ENCODE measurements around the gene KCNF1. TPM values are rescaled to one million over a fixed set of nuclear protein-coding genes. Genes with fewer than 3 reads are reported as not detected.

Gene KCNF1
- total RNA-seq, result not detected

- H3K4me3 Mint-ChIP-seq, result no peak within 1 kb of the TSS
- no peaks in the 10 kb centered on the region for H3K9me3 Mint-ChIP-seq
Measured at GRCh38 chr2:10911291-10912075, at the start of gene KCNF1. TSS of gene KCNF1 (plus strand) at chr2:10911934. CDS start at chr2:10912427, 493 bp downstream.

DNA sequence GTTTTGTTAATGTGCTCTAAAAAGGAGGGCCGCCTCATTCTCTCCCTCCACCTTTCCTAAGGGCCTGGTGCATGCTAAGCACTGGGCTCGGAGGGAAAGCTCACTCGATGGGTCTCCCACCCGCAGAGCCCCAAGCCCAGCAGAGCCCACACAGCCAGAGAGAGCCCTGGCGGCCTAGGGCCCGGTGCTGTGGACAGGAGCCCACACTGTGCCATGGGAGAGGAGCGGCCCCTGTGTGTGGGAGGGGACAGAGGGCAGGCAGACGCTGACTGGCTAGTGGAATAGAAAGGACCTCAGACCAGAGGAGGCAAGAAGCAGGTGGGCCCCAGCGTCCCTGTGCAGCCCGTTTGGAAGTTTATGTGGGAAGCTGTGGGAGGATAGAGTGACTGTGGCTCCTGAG is 49.4 kb upstream of the KCNF1 start:
- ATAC-seq (ENCODE audit: low read depth) (no peak), DNase-seq (no peak)
- peaks cover 26% of the 10 kb centered on the region for H3K4me1 Mint-ChIP-seq
- H3K27ac Mint-ChIP-seq, result no peak overlapping the region
- H3K4me3 Mint-ChIP-seq, result no peak overlapping the region
- H3K9me3 Mint-ChIP-seq, result no peaks in the 10 kb centered on the region
- H3K36me3 Mint-ChIP-seq, result no peaks in the 10 kb centered on the region
- H3K27me3 Mint-ChIP-seq, result peaks cover 34% of the 10 kb centered on the region
- POLR2A ChIA-PET, result no interaction called here

More at GRCh38 chr2:10911291-10912075, at the start of gene KCNF1:
- Mint-ChIP-seq H3K36me3 (no peaks in the 10 kb centered on the region), H3K27ac (no peak within 1 kb of the TSS), H3K27me3 (peaks cover 37% of the 10 kb centered on the region), H3K4me1 (peaks cover 1% of the 10 kb centered on the region)
- no peak for ATAC-seq (ENCODE audit: low read depth)
- no peak for DNase-seq
- POLR2A ChIA-PET, result no interaction called here

- Mint-ChIP-seq H3K27me3 (peaks cover 38% of the 10 kb centered on the region), H3K4me1 (peaks cover 26% of the 10 kb centered on the region), H3K4me3 (no peak overlapping the region), H3K27ac (no peak overlapping the region), H3K9me3 (no peaks in the 10 kb centered on the region), H3K36me3 (no peaks in the 10 kb centered on the region)
- ATAC-seq (ENCODE audit: low read depth), result no peak
- POLR2A ChIA-PET, result no interaction called here
- no peak for DNase-seq
Measured at GRCh38 chr2:10863047-10863446, 48.7 kb upstream of the KCNF1 start.

DNA sequence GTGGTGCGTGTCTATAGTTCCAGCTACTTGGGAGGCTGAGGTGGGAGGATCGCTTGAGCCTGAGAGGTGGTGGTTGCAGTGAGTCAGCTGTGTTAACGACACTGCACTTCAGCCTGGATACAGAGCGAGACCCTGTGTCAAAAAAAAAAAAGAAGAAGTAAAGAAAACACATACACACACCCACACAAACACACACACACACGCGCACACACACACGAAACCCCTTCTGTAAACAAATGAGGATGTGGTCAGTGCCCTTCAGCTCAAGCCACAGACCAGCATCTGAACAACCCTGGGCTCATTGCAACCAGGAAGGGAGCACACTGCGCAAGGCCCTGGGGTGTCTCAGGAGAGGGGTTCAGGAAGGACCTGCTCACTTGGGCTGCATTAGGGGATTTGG is 47.9 kb upstream of the KCNF1 start:
- Mint-ChIP-seq H3K36me3 (no peaks in the 10 kb centered on the region), H3K4me1 (peaks cover 26% of the 10 kb centered on the region), H3K27me3 (peaks cover 37% of the 10 kb centered on the region), H3K27ac (no peak overlapping the region), H3K4me3 (peak overlapping the region; percentile 41), H3K9me3 (no peaks in the 10 kb centered on the region)
- POLR2A ChIA-PET, result interaction anchor here (0.5 kb wide), 1 partner anchor 18 kb away, joined by 3 read pairs; no protein-coding TSS in a partner anchor
- ATAC-seq (ENCODE audit: low read depth) (no peak), DNase-seq (no peak)

DNA sequence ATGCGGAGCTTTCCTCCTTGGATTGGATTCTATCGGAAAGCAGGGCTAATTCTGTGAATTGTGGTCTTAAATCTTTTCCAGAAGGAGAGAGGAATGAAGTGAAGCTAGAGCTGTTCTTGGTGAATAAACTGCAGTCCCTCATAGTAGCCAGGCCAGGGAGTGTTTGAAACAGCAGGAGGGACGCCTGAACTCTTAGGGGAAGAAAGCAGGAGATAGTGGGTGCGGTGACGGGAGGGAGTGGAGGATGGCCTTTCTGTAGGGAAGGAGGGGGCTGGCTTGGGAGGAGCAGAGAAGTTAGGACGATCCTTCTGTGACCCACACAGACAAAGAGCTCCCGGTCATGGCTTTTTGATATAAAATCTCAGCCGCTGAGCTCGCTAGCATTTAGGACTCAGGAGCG is 47.5 kb upstream of the KCNF1 start:
- Mint-ChIP-seq H3K4me3 (peak overlapping the region; percentile 41), H3K9me3 (no peaks in the 10 kb centered on the region), H3K27ac (no peak overlapping the region)

DNA sequence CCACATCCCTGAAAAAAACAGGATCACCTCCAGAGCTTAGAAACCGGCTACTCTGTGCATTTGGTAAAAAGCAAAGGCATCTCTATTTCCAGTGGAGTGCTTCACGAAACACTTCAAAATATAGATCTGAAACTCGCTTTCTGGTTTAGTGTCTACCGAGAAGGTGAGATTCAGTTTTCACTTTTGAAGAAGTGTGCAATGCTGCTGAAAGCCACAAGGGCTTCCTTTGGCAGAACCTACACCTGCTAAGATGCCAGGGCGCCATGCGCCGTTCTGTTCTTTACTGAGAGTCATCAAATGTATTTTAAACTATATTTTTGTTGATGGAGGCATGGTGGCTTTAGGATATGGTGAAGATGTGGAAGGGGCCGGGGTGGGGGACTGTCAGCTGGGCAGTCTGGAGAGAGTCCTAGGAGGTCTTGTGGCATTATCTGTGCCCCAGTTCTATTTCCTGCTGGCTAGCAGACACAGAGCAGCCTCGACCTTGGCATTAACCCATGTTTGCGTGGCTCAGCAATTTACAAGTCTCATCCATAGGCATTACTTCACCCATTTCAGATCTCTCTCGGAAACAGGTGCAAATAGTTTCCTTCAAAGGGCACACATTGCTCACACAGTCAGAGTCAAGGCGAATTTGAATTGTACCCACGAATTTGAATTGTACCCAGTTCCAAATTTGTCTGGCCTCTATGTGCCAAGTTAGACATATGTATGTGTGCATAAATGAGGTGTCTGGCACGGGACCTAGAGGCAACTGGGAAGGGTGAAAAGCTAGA is 46.7 kb upstream of the KCNF1 start:
- ATAC-seq (ENCODE audit: low read depth) (peak; percentile 90), DNase-seq (no peak)
- Mint-ChIP-seq H3K27ac (no peak overlapping the region), H3K4me1 (peaks cover 26% of the 10 kb centered on the region), H3K36me3 (no peaks in the 10 kb centered on the region), H3K27me3 (peaks cover 36% of the 10 kb centered on the region), H3K9me3 (no peaks in the 10 kb centered on the region), H3K4me3 (peak overlapping the region; percentile 61)
- POLR2A ChIA-PET, result no interaction called here

More for the DNA sequence above, 47.5 kb upstream of the KCNF1 start:
- peaks cover 26% of the 10 kb centered on the region for H3K4me1 Mint-ChIP-seq
- H3K36me3 Mint-ChIP-seq, result no peaks in the 10 kb centered on the region
- DNase-seq (no peak), ATAC-seq (ENCODE audit: low read depth) (no peak)
- POLR2A ChIA-PET, result interaction anchor here (0.5 kb wide), 1 partner anchor 17 kb away, joined by 3 read pairs; no protein-coding TSS in a partner anchor
- peaks cover 35% of the 10 kb centered on the region for H3K27me3 Mint-ChIP-seq

GRCh38 chr2:10865841-10866240 is 45.9 kb upstream of the KCNF1 start:
- Mint-ChIP-seq H3K27me3 (peaks cover 37% of the 10 kb centered on the region), H3K4me3 (no peak overlapping the region), H3K27ac (no peak overlapping the region), H3K36me3 (no peaks in the 10 kb centered on the region), H3K4me1 (peaks cover 25% of the 10 kb centered on the region), H3K9me3 (no peaks in the 10 kb centered on the region)
- ATAC-seq (ENCODE audit: low read depth) (no peak), DNase-seq (no peak)
- POLR2A ChIA-PET, result no interaction called here

DNA sequence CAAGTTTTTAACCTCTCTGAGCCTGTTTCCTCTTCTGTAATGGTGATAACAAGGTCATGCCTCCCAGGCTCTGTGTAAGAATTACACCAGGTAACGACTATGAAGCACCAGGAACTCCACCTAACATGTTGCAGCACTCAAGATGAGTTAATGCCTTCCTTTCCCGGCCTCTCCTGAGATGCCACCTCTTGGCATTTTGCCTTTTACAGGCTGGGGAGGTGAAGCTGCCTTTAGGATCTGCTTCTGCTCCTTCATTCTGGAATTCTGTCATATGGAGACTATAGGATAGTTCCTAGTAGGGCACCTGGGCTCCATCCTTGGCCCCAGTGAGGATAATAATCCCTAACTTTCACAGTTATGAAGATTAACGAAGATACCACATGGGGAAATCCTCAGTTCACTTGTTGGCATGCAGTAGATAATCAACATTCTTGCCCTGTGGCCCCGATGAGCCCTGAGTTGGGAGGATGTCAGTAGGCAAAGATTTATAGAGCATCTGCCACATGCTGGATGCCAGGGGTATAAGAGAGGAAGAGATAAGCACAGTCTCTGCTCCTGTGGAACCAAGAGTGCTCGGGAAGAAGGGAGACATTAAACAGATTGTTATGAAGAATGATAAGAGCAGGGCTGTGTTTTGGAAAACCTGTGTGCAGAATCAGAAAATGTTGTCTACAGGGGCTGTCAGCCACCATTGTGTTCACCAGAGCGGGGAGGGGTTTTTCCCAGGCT is 43.9 kb upstream of the KCNF1 start:
- H3K27ac Mint-ChIP-seq, result no peak overlapping the region
- H3K27me3 Mint-ChIP-seq, result peaks cover 33% of the 10 kb centered on the region
- no peak for ATAC-seq (ENCODE audit: low read depth)
- no peaks in the 10 kb centered on the region for H3K9me3 Mint-ChIP-seq
- no peak overlapping the region for H3K4me3 Mint-ChIP-seq
- peaks cover 2% of the 10 kb centered on the region for H3K36me3 Mint-ChIP-seq
- no peak for DNase-seq
- POLR2A ChIA-PET, result no interaction called here
- peaks cover 19% of the 10 kb centered on the region for H3K4me1 Mint-ChIP-seq

DNA sequence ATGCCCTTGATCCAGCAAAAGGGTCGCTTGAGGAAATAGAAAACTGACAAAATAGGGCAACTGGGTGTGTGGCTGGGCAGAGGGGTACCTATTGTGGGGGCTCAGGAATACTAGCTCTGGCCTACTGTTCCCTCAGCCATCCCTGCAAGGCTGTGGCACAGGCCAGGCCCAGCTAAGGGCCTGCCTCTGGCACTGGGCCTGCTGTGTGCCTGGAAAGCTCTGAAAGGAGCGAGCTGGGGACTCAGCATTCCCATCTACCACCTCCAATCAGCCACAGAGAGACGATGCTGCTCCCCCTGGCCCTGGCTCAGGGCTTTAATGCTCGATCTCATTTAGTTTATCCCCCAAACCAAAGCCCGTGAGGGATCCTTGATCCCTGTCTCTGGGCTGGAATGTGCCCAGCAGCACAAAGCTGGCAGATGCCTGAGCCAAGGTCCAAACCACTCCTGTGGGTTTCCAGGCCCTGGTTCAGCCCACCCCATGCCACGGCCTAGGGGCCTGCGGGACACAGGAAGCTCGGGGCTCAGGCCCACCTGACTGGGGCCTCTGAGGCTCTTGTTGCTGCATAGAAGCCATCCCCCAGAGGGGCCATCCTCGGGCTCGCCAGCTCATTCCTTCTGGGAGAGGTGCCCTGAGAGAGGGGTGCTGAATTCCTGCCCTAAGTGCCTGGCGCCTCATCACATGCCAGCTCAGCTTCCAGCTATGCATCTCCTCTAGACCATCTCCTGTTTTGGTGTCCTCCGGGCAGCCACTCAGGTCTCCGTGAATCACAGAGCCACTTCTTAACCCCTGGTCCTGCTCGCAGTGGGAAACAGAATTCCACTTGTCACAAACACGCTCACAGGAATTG is 43.0 kb upstream of the KCNF1 start:
- POLR2A ChIA-PET, result interaction anchor here (0.9 kb wide), 1 partner anchor 11 kb away, joined by 3 read pairs; no protein-coding TSS in a partner anchor

DNA sequence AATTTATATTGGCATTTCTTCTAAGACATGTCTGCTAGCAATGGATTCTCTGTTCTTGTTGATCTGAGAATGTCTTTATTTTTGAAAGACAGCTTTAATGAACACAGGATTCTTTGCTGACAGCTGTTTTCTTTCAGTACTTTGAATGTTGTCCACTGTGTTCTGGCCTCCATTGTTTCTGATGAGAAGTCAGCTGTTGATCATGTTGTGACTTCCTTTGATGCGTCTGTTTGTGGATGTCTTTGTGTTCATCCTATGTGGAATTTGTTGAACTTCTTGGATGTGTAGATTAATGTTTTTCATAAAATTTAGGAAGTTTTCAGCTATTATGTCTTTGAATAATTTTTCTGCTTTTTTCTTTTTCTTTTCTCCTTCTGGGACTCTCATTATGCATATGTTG is 39.8 kb upstream of the KCNF1 start:
- DNase-seq (no peak), ATAC-seq (ENCODE audit: low read depth) (no peak)
- no peak overlapping the region for H3K27ac Mint-ChIP-seq
- peaks cover 19% of the 10 kb centered on the region for H3K27me3 Mint-ChIP-seq
- peaks cover 2% of the 10 kb centered on the region for H3K36me3 Mint-ChIP-seq
- H3K9me3 Mint-ChIP-seq, result no peaks in the 10 kb centered on the region
- H3K4me3 Mint-ChIP-seq, result no peak overlapping the region
- POLR2A ChIA-PET, result no interaction called here
- H3K4me1 Mint-ChIP-seq, result no peaks in the 10 kb centered on the region

More for the DNA sequence above, 43.0 kb upstream of the KCNF1 start:
- DNase-seq (no peak), ATAC-seq (ENCODE audit: low read depth) (no peak)
- peaks cover 2% of the 10 kb centered on the region for H3K36me3 Mint-ChIP-seq
- H3K27ac Mint-ChIP-seq, result no peak overlapping the region
- peaks cover 14% of the 10 kb centered on the region for H3K4me1 Mint-ChIP-seq
- H3K27me3 Mint-ChIP-seq, result peaks cover 28% of the 10 kb centered on the region
- no peak overlapping the region for H3K4me3 Mint-ChIP-seq
- H3K9me3 Mint-ChIP-seq, result no peaks in the 10 kb centered on the region

GRCh38 chr2:10873171-10873570 is 38.6 kb upstream of the KCNF1 start:
- Mint-ChIP-seq H3K36me3 (peaks cover 2% of the 10 kb centered on the region), H3K27ac (no peak overlapping the region), H3K4me3 (no peak overlapping the region), H3K9me3 (no peaks in the 10 kb centered on the region), H3K27me3 (peaks cover 14% of the 10 kb centered on the region), H3K4me1 (peaks cover 4% of the 10 kb centered on the region)
- POLR2A ChIA-PET, result no interaction called here
- DNase-seq (no peak), ATAC-seq (ENCODE audit: low read depth) (no peak)

GRCh38 chr2:10873790-10874437 is 37.8 kb upstream of the KCNF1 start:
- H3K27me3 Mint-ChIP-seq, result peaks cover 13% of the 10 kb centered on the region
- ATAC-seq (ENCODE audit: low read depth) (no peak), DNase-seq (no peak)
- peaks cover 4% of the 10 kb centered on the region for H3K4me1 Mint-ChIP-seq
- POLR2A ChIA-PET, result no interaction called here
- peaks cover 2% of the 10 kb centered on the region for H3K36me3 Mint-ChIP-seq
- no peaks in the 10 kb centered on the region for H3K9me3 Mint-ChIP-seq
- H3K4me3 Mint-ChIP-seq, result no peak overlapping the region
- H3K27ac Mint-ChIP-seq, result no peak overlapping the region

Data from activated naive CD8-positive, alpha-beta T cell treated with anti-CD3 and anti-CD28 coated beads, Interleukin-2, amount 10 ng/mL, durations not matched to agents 7 days and 5 days (primary cell).